Raji (cell line): Measurements from ENCODE around the gene RFX3.

Experiments
- POLR2A ChIP-seq: IDR thresholded peaks from 2 replicates; pipeline ENCODE4 v1.6.1; 2011; ENCODE audit warnings: low read depth, low read length, control low read depth; ENCODE audit not compliant: insufficient read depth

The RFX3 gene

DNA sequence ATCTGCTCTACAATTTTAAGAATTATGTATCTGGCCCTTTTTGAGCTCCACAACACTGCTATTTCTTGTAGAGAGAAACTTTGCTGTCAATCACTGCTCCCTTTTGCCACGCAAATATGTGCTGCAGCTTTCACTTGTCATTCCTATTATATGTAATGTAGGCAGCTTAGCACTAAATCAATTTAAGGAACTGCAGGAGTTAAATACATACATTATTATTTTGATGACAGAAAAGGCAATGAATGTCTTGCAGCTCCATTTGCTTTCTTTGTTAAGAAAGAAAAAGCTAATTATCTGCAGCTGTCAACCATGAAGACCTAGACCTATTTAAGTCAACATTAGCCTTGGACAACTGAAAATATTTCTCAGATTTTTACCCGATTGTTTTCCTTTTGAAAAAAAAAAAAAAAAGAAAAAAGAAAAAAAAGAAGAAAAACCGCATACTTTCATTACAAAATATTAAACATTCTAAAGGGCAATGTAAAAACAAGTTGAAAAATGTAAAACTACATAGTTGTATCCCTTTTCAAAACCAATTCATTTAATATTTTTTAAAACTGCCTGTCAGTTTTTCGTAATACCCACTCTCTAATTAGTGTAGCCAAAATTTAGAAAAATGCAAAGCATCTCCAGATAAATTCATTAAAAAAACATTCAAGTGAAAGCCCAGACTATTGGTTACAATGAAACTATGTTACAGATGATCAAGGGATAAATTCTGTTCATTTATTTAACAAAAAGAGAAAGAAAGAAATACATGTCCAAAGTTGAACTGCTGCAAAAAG, 57.2 kb downstream of the RFX3 start:
- no peak for TF ChIP-seq POLR2A

DNA sequence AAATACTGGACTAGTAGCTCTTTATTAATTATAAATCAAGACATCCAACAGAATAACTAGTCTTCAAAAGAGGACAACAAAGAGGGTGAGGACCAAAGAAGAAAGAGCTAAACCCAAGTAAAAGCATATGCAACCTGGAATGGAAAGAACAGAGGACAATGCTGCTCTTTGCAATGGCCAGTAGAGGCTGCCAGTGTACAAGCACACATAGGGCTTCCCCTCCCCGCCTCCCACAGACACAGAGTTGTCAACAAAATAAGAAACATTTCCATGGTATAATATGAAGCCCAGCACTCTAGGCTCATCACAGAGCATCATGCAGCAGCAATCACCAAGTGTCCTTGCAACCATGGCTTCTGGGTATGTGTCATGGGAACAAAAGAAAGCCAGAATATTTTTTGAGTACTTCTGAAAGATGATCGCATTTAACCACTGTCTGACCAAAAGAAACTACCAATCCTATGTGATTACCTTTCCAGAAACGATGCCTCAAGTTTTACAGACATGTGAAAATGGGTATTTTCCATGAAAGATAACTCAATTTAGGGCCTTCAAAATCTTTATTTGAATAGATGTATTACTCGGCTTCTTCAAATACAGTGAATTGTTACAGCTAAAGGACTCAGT, 58.1 kb downstream of the RFX3 start:
- TF ChIP-seq POLR2A: no peak

DNA sequence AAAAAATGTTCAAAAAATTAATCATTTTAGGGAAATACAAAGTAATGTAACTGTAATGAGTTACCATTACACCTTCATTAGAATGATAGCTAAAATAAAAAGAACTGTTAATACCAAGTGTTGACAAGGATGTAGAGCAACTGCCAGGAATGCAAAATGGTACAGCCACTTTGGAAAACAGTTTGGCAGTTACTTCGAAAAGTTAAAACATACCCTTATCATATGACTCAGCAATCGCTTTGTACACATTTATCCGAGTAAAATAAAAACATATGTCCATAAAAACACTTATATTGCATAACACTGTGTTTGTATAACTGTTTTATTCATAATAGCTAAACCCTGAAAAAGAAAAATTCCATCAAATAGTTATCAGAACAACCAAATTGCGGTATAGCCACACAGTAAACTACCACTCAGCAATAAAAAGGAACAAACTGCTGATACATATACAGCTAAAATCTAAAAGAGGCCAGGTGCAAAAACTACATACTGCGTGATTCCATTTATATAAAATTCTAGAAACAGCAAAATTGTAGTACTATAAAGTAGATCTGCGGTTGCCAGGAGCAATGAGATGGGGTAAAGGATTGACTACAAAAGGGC, 61.7 kb downstream of the RFX3 start:
- no peak for TF ChIP-seq POLR2A

DNA sequence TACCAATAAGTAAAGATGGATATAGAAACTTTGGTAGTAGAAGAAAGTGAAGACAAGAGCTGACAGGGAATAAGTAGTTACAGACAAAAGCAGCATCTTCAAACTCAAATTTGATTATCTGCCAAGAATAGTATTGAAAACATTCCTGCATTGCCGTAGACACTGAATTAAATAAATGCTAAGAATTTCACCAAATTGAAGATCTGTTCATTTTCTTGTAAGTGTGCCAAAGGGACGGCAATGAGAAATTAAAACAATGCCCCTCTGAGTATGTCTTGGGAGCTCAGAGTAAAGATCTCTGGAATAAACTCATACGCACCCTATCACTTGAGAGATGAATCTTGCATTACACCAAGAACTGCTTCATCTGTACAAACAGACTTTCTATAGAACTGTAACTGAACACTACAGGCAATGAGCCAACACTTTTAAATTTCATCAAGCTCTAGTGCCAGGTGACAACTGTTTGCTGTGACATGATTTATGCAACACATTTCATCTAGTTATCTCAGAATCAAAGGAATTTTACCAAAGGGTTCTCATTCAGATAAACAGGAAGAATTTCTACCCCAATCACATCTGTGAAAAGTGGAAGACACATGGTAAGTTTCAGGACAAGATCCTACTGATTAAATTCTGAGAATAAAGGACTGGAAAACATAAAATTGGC, 66.9 kb downstream of the RFX3 start:
- TF ChIP-seq POLR2A: no peak

DNA sequence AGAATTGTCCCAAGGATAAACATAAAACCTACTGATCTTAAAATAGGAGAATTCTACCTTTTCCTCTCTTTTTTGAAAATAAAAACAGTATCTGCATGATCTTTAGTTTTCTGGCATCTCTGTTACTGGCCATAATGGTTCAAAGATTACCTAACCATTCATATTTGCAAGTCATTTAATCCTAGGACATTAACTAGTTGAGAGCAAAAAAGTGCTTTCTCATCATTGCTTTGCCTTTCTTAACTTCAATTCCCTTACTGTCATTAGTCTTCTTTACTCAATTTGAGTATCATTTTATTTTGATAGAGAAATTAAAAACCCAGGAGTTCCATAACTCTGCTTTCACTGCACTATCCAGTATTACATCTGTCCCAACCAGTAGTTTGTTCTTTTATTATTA, 68.6 kb downstream of the RFX3 start:
- TF ChIP-seq POLR2A: no peak

DNA sequence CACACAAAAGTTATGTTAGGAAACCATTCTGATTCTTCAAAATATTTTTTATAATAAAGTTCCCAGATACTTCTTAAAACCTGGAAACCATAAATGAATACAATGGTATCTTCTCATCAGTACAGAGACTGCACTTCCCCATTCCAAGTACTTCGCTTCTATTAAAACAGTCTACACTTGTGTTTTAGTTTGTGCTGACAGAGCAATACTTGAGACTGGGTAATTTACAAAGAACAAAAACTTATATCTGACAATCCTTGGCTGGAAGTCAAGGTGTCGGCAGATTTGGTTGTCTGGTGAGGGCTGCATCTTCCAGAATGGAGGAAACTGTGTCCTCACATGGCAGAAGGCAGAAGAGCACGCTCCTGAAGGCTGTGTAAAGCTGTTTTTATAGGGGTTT, 70.1 kb downstream of the RFX3 start:
- no peak for TF ChIP-seq POLR2A

DNA sequence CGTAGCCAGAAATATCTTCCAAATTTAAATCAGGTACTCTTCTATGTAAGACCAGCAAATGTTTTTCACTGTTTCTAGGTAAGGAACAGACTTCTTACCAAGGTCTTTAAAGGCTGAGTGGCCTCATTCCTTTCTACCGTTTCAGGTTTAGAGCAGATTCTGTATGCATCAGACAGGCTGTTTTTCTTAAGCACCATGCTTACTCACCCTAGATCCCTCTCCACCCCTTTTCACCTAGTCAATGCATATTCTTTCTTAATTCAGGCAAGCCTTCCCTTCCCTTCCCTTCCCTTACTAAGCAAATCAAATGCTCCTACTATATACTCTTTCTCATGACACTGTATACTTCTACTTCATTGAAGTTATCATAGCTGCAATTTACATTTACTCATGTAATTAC, 70.7 kb downstream of the RFX3 start:
- no peak for TF ChIP-seq POLR2A

DNA sequence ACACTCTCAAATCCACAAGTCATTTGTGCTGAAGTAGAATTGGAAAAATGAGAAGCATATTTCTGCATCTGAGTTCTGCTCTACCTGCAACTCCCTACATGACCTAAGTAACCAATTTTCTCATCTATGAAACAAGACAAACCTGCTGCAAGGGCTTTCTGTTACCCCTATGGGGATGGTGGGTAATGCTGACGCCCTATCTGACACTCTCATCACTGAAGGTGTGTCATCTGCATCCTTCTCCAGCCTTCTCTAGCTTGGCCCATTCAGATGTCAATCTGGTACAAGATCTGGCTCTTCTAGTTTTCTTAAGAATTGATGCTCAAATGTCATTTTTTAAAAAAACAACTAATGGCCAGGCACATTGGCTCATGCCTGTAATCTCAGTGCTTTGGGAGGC, 73.8 kb downstream of the RFX3 start:
- TF ChIP-seq POLR2A: no peak

DNA sequence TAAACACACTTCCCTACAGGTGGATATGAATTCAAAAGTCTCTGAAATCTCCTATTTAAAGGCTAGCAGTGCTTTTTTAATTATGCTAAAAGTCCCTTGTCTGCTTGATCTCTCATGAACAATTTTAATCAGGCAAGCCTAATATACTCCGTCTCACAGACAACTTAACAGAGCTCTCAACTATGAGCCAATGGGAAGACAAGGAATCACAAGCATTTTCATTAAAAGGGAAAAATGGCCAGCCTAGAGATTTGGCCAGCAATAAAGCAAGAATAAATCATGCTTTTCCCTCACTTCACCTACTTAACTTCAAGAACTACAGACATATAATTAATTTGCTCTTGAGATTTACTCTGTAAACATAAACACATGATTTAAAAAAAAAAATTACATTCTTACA, 78.0 kb downstream of the RFX3 start:
- TF ChIP-seq POLR2A: no peak

DNA sequence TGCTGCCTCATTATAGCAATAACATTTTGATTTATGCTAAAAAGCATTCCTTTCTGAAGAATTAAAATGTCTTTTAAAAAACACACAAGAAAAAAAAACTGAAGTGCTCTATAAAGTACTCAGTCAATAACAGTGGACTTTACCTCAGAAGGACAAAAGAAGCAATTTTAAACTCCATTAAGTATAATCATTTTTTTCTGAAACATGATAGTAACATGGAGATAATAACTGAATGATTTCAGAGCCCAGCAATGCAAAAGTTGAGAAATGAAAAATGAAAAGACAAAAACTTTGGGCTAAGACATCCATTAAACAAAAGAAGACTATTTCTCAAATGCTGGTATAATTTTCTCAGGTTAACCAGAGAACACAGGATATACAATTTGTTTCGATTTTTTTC, 78.7 kb downstream of the RFX3 start:
- TF ChIP-seq POLR2A: no peak

DNA sequence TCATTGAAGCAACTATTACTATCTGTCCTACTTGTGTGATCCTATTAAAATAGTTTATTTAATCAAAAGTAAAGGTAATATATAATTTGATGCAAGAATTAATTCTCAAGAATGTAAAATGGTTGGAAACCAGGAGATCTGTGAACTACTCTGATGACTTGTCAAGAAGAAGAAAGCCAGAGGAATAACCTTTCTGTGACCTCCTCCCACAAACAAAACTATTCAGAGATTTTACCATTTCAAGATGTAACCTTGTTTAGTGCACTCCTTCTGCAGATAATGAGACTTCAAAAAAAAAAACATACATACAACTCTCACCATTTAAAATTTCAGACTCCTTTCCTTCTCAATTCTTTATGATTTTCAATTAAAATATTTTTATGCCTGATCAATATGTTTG, 79.5 kb downstream of the RFX3 start:
- TF ChIP-seq POLR2A: no peak

DNA sequence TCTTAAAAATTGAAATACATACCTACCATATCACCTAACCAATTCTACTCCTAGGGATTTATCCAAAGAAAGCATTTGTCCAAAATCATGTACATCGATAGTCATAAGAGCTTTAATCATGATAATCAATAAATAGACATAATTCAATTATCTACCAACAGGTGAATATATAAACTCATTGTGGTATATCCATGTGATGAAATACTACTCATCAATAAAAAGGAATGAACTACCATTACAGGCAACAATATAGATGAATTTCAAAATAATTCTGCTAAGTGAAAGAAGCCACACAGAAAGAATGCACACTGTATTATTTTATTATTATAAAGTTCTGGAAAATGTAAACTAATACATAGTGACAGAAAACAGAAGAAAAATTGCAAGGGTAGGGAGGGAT, 81.8 kb downstream of the RFX3 start:
- no peak for TF ChIP-seq POLR2A

DNA sequence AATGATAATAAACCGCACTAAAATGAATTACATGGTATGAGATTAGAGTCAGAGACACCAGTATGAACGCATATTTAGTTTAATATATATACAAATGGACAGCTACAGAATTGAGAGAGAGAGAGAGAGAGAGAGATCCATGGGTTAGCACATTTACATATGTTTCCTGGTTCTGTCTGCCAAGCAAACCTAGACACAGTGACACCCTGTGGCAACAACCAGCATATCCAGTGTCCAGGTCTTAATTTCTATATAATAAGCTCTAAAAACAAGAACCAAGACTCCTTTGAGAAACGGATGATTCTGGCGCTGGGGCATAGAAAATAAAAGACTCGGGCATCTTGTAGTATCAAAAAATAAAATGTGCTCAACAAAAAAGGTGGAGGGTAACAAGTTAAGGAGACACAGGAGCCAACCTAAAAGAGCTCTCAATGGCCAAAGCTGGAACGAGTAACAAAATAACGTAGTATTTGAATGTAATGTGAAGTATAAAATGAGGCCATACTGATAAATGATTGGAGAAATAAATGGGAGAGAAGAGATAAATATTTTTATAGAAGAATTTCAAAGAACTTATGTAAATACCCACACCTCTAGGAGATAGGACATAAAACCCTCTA, 84.5 kb downstream of the RFX3 start:
- no peak for TF ChIP-seq POLR2A

DNA sequence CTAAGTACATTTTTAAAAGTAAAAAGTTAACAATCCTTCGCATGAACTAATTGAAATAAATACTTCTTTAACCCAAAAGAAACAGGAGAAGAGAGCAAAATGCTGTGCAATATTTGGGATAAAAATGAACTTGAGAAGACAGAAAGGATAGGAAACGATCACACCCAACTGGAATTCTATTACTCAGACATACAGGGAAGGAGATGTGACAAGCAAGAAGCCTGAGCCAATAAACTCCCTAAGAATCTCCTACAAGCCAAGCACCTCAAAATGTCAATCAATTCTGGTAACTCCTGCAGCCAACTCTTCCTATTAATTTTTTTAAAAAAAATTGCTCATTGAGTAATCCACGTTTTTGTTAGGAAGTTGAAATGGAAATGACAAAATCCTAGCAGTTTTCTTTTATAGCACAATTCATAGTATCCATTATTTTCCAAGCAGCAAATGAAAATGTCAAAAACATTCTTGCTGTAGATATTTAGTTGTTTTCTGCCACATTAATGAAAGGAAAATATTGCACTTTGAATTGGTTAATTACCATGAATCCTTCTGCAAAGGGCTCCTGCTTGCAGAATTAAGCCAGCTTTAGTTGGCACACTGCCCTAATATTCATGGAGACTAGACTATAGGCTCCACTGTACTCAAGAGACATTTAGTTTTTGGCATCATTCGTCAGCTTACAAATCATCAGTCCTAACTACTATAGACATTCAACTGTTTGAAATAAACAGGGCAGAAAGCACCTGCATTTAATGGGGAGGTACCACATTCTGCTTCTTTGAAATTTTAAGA, 89.0 kb downstream of the RFX3 start:
- TF ChIP-seq POLR2A: no peak

DNA sequence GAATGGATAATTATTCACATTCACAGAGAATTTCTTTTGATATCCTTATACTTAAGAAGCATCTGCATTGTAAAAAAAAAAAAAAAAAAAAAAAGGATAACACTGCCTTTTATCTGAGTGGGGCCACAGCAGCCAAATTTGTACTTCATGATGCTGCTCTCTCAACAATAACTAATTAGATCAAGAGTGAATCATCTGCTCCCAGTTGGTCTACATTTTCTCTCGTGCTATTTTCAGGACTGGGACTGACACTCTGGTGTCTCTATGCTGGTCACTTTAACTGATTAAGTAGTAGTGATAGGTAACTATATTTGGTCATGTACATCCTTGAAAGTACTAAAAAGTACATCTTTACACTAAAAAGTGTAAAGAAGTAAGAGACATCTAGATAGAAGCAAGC, 90.1 kb downstream of the RFX3 start:
- no peak for TF ChIP-seq POLR2A
